ENCODE data around the gene KRTAP4-6.
"Not testable (repeated sequence)": the region's sequence is repeated elsewhere in the genome, so short reads cannot be mapped to it uniquely, and the experiment has no call there.

KRTAP4-6 gene

DNA sequence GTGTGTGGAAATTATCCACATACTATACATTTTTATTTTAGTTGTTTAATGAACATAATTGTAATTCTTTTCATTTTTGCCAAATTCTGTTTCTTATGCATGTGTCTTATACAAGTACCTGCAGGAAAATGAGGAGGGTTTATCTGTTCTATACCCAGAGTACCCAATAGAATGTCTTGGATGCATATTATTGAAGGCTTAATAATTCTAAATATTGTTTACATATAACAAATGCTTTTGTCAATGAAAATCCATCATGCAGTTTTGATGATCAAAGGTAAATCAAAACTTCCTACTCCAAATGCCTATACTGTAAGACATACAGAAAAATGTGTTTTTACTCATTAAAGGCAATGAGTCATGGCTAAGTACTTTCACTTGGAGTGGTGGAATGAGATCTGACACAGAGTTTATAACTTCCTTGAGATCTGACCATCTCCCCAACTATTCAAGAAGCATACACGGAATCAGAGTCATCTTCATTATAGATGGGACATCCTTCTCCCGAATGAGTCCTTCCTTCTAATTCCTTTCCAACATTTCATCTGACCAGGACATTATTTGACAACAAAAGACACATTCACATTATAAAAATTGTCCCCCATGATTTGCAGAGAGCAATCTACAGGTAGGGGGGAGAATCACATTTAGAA is 35.8 kb downstream of the KRTAP4-6 start:
- DNase-seq = not testable (repeated sequence)

GRCh38 chr17:41103896-41104295 is 36.4 kb downstream of the KRTAP4-6 start:
- DNase-seq = no peak

GRCh38 chr17:41101586-41102259 is 38.6 kb downstream of the KRTAP4-6 start, which contains the start of gene KRTAP4-16:
Gene KRTAP4-16 (minus strand): TSS chr17:41102209. CDS start chr17:41102209, 0 bp downstream.
- DNase-seq = no peak

DNA sequence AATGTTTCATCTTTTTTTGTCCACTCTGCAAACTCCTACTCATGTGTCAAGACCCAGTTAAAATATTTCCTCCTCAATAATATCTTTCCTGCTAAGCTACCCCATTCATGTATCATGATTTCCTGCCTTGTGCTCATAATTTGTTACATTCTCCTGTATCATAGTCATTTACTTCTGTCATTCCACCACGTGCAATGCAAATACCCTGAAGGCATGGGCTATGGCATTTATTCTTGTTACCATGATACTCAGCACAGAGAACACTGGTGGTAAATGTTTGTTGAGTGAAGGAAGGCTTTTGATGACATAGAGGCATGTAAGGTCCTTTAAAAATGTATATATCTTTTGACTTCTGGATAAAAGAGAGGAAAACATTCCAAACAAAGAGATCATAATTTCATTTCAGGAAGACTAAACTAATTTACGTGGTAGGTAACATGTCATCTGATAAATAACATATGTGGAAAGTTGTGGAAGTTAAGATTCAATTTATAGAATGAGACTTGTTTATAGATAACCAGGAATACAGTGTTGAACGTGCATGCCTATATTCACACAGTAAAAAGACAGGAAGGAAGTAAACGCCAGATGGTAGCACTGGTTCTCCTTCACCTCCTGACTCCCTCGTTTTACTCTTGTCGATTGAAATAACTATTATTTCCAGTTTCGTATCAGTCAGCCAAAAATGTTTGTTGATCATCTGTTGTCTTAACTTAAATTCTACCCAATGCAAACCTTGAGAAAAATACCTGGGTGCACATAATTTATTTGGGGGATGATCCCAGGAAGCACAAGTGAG is 40.5 kb downstream of the KRTAP4-6 start:
- not testable (repeated sequence) for DNase-seq

DNA sequence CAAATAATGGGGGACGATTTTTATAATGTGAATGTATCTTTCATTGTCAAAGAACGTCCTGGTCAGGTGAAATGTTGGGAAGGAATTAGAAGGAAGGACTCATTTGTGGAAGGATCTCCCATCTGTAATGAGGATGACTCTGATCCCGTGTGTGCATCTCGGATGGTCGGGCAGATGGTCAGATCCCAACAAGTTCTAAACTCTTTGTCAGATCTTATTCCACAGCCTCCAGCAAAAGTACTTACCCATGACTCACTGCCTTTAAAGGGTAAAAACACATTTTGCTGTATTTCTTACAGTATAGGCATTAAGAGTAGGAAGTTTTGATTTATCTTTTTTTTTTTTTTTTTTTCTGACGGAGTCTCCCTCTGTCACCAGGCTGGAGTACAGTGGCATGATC is 41.9 kb downstream of the KRTAP4-6 start:
- DNase-seq = no peak

DNA sequence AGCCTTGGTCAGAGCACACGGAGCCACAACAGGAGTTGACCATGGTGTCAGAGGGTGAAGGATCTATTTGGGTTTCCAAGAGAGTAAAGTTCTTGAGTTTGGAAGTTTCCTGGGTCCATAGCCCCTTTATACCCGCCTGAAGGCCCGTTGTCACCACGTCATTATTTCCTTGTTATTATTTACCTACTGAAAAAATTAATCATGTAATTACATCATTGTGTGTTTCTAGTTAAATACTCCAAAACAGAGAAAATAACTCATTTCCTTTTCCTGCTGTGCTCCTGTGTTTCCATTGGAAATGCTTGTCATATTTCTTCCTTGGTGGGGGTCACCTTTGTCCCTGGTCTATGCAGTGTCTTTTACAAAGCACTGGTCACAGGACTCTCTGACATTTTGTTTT is 42.3 kb downstream of the KRTAP4-6 start, which contains the start of gene KRTAP4-8:
KRTAP4-8 (minus strand) TSS at position 101 of the 400 bp plus-strand sequence; CDS start at position 43, 58 bp downstream.
- DNase-seq = no peak

GRCh38 chr17:41096055-41096454 is 44.3 kb downstream of the KRTAP4-6 start:
- DNase-seq = no peak
